Occipital lobe (tissue), 2 donors: ENCODE data around the gene ESYT1. TPM values are rescaled to one million over a fixed set of nuclear protein-coding genes. Genes with fewer than 3 reads are reported as not detected.
"Not testable (repeated sequence)": the region's sequence is repeated elsewhere in the genome, so short reads cannot be mapped to it uniquely, and the experiment has no call there.

Experiments
- DNase-seq: peaks from one replicate; lab custom pipeline; 2025; lab: John Stamatoyannopoulos, UW
- total RNA-seq: library from RNA; depleted of rRNA; stranded (reverse); fragments of >200 nt; gene quantifications from one replicate; pipeline ENCODE4 v1.2.3, GENCODE V29; 2014

The ESYT1 gene
- total RNA-seq, 1 donor from 2014 or later = 21.8 TPM

- no peak for DNase-seq
These were observed 26.2 kb downstream of the ESYT1 start for GRCh38 chr12:56154246-56154771.

DNA sequence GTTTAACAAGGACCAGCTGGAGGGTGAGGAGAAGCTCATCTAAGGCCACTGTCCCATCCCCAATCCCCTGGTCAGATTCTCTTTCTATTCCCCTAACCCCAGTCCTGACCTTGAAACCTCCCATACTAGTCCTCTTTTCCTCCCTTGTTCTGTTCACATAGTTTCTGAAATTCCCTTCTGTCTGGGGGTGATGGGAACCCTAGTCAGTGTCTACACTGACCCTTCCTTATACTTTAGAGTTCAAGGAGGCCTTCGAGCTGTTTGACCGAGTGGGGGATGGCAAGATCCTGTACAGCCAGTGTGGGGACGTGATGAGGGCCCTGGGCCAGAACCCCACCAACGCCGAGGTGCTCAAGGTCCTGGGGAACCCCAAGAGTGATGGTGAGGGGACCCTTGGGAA, 26.8 kb downstream of the ESYT1 start:
- no peak for DNase-seq

- DNase-seq = no peak
These were observed 27.3 kb downstream of the ESYT1 start for GRCh38 chr12:56155256-56155845.

DNA sequence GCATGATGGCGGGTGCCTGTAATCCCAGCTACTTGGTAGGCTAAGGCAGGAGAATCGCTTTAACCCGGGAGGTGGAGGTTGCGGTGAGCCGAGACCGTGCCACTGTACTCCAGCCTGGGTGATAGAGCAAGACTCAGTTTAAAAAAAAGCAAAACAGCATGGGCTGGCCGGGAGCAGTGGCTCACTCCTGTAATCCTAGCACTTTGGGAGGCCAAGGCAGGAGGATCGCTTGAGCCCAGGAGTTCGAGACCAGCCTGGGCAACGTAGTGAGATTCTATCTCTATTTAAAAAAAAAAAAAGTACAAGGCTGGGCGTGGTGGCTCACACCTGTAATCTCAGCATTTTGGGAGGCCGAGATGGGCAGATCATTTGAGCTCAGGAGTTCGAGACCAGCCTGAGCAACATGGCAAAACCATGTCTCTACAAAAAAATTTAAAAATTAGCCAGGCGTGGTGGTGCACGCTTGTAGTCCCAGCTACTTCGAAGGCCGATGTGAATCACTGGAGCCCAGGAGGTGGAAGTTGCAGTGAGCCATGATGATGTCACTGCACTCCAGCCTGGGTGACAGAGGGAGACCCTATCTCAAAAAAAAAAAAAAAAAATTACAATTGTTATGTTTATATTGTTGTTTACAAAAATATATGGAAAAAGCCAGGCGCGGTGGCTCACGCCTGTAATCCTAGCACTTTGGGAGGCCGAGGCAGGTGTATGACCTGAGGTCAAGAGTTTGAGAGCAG, 28.6 kb downstream of the ESYT1 start:
- DNase-seq = not testable (repeated sequence)

GRCh38 chr12:56157201-56158028, 29.3 kb downstream of the ESYT1 start:
- peak; percentile 56 for DNase-seq

- peak; percentile 95 for DNase-seq
These were observed 30.2 kb downstream of the ESYT1 start, which contains the start of gene MYL6 for GRCh38 chr12:56158029-56158925. Gene MYL6 (plus strand): TSS chr12:56158359. CDS start chr12:56158402, 43 bp downstream.

- peak; percentile 19 for DNase-seq
These were observed 30.9 kb downstream of the ESYT1 start for GRCh38 chr12:56158926-56159461.

- no peak for DNase-seq
These were observed 31.6 kb downstream of the ESYT1 start for GRCh38 chr12:56159482-56160192.

GRCh38 chr12:56160193-56160763, 32.2 kb downstream of the ESYT1 start:
- DNase-seq = no peak

- no peak for DNase-seq
These were observed 33.0 kb downstream of the ESYT1 start for GRCh38 chr12:56160894-56161689.

GRCh38 chr12:56161690-56162351, 33.8 kb downstream of the ESYT1 start:
- DNase-seq = no peak

GRCh38 chr12:56162468-56163290, 34.6 kb downstream of the ESYT1 start:
- DNase-seq = no peak

- DNase-seq = no peak
These were observed 35.7 kb downstream of the ESYT1 start for GRCh38 chr12:56163533-56164344.

GRCh38 chr12:56164345-56164729, 36.3 kb downstream of the ESYT1 start:
- no peak for DNase-seq

GRCh38 chr12:56165369-56165768, 37.3 kb downstream of the ESYT1 start:
- DNase-seq = no peak

DNA sequence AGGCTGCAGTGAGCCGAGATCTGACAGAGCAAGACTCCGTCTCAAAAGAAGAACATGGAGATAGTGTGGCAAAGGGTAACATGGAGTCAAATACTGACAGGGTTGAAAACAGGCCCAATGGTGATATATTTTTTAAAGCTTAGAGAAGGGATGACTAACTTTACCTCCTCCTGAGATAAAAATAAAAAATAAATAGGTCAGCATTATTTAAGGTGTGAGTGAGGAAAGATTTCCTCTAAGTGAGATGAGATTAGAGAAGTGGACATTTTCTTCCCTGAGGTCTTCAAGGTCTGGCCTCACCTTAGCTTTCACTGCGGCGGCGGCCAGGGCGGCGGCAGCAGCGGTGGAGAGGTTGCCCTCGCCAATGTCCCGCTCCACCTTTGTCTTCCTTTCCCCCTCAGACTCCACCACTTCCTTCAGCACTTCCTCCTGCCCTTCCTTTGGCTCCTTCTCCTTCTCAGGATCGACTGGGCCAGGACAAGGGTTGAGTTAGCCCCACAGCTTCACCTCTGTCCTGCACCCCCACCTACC, 41.2 kb downstream of the ESYT1 start:
- DNase-seq = no peak
